SK-N-SH treated with all-trans-retinoic acid at 6 μM for 48 hours (cell line): ENCODE measurements around the gene DOLPP1.

Experiments used
- ATAC-seq: fragments of 200-7000 bp; cut with Tn5 transposase; 3 replicates; pipeline ENCODE4 v1.9.1; 2020; ENCODE audit warnings: mild to moderate bottlenecking, moderate library complexity
- ARNTL ChIP-seq: fragments of 450-650 bp; formaldehyde crosslinking; IDR thresholded peaks from 2 replicates; pipeline ENCODE4 v1.5.0; 2020; ENCODE audit warnings: low read depth, mild to moderate bottlenecking, moderate library complexity, borderline replicate concordance
- BACH2 ChIP-seq: fragments of 250-450 bp; sonication (Bioruptor Pico); IDR thresholded peaks from 2 replicates; pipeline ENCODE4 v1.9.0; 2021; ENCODE audit warnings: mild to moderate bottlenecking, borderline replicate concordance
- CREB5 ChIP-seq: fragments of 250-450 bp; sonication (Bioruptor Pico); IDR thresholded peaks from 2 replicates; pipeline ENCODE4 v1.5.1; 2020; ENCODE audit warnings: low read depth, mild to moderate bottlenecking, moderate library complexity
- CSDC2 ChIP-seq: fragments of 250-450 bp; sonication (Bioruptor Pico); IDR thresholded peaks from 2 replicates; pipeline ENCODE4 v1.5.0; 2020; ENCODE audit warnings: mild to moderate bottlenecking, moderate library complexity
- CSRNP3 ChIP-seq: fragments of 250-450 bp; sonication (Bioruptor Pico); IDR thresholded peaks from 2 replicates; pipeline ENCODE4 v1.5.1; 2021; ENCODE audit warnings: mild to moderate bottlenecking, moderate library complexity
- ESRRG ChIP-seq: fragments of 250-450 bp; sonication (Bioruptor Pico); IDR thresholded peaks from 2 replicates; pipeline ENCODE4 v1.6.1; 2021; ENCODE audit warnings: mild to moderate bottlenecking
- GLIS3 ChIP-seq: fragments of 250-450 bp; sonication (Bioruptor Pico); IDR thresholded peaks from 2 replicates; pipeline ENCODE4 v1.5.0; 2020; ENCODE audit warnings: mild to moderate bottlenecking, moderate library complexity
- OSR1 ChIP-seq: fragments of 250-450 bp; sonication (Bioruptor Pico); IDR thresholded peaks from 2 replicates; pipeline ENCODE4 v1.8.0; 2022; ENCODE audit warnings: moderate library complexity, mild to moderate bottlenecking, inconsistent platforms
- PATZ1 ChIP-seq: fragments of 250-450 bp; sonication (Bioruptor Pico); IDR thresholded peaks from 2 replicates; pipeline ENCODE4 v1.8.0; 2020; ENCODE audit warnings: mild to moderate bottlenecking, moderate library complexity, borderline replicate concordance
- POU6F1 ChIP-seq: fragments of 250-450 bp; sonication (Bioruptor Pico); IDR thresholded peaks from 2 replicates; pipeline ENCODE4 v1.8.0; 2021; ENCODE audit warnings: low read depth, mild to moderate bottlenecking, moderate library complexity, borderline replicate concordance
- PPARA ChIP-seq: fragments of 250-450 bp; sonication (Bioruptor Pico); IDR thresholded peaks from 2 replicates; pipeline ENCODE4 v1.5.0; 2020; ENCODE audit warnings: mild to moderate bottlenecking, borderline replicate concordance
- RARB ChIP-seq: fragments of 250-450 bp; sonication (Bioruptor Pico); IDR thresholded peaks from 2 replicates; pipeline ENCODE4 v1.8.0; 2021; ENCODE audit warnings: mild to moderate bottlenecking, moderate library complexity
- SNAI2 ChIP-seq: fragments of 250-450 bp; sonication (Bioruptor Pico); IDR thresholded peaks from 2 replicates; pipeline ENCODE4 v1.5.0; 2020; ENCODE audit warnings: mild to moderate bottlenecking, moderate library complexity
- TCF4 ChIP-seq: fragments of 250-450 bp; sonication (Bioruptor Pico); IDR thresholded peaks from 2 replicates; pipeline ENCODE4 v1.8.0; 2021; ENCODE audit warnings: mild to moderate bottlenecking, moderate library complexity, borderline replicate concordance
- TOX ChIP-seq: fragments of 250-450 bp; sonication (Bioruptor Pico); IDR thresholded peaks from 2 replicates; pipeline ENCODE4 v1.8.0; 2021; ENCODE audit warnings: mild to moderate bottlenecking, moderate library complexity, borderline replicate concordance
- TSHZ2 ChIP-seq: fragments of 250-450 bp; sonication (Bioruptor Pico); IDR thresholded peaks from 2 replicates; pipeline ENCODE4 v1.5.0; 2020; ENCODE audit warnings: mild to moderate bottlenecking, moderate library complexity
- ZC3H10 ChIP-seq: fragments of 250-450 bp; sonication (Bioruptor Pico); IDR thresholded peaks from 2 replicates; pipeline ENCODE4 v1.5.1; 2021; ENCODE audit warnings: mild to moderate bottlenecking, moderate library complexity
- ZFP3 ChIP-seq: fragments of 250-450 bp; sonication (Bioruptor Pico); IDR thresholded peaks from 2 replicates; pipeline ENCODE4 v1.5.0; 2020; ENCODE audit warnings: mild to moderate bottlenecking, moderate library complexity
- ZFP30 ChIP-seq: fragments of 450-650 bp; formaldehyde crosslinking; IDR thresholded peaks from 2 replicates; pipeline ENCODE4 v1.5.0; 2022; ENCODE audit warnings: mild to moderate bottlenecking, moderate library complexity
- ZNF565 ChIP-seq: fragments of 450-650 bp; formaldehyde crosslinking; conservative IDR thresholded peaks from 2 replicates; pipeline ENCODE4 v1.5.0; 2020; ENCODE audit warnings: low read depth, mild to moderate bottlenecking, moderate library complexity
- ZNF70 ChIP-seq: fragments of 450-650 bp; formaldehyde crosslinking; IDR thresholded peaks from 2 replicates; pipeline ENCODE4 v1.5.0; 2020; ENCODE audit warnings: mild to moderate bottlenecking, moderate library complexity
- ZNF8 ChIP-seq: fragments of 450-650 bp; formaldehyde crosslinking; IDR thresholded peaks from 2 replicates; pipeline ENCODE4 v1.5.0; 2020; ENCODE audit warnings: mild to moderate bottlenecking, moderate library complexity

DOLPP1 gene

GRCh38 chr9:129094387-129095169 is 13.7 kb downstream of the DOLPP1 start:
- no peak for ATAC-seq
- TF ChIP-seq PPARA (CRISPR knock-in tag) (no peak), ZNF8 (CRISPR knock-in tag) (no peak), TCF4 (CRISPR knock-in tag) (no peak), OSR1 (CRISPR knock-in tag) (no peak), CREB5 (no peak), ZNF565 (CRISPR knock-in tag) (no peak), ZC3H10 (no peak), PATZ1 (CRISPR knock-in tag) (no peak), ZFP3 (no peak), POU6F1 (CRISPR knock-in tag) (no peak), ZFP30 (CRISPR knock-in tag) (no peak), CSDC2 (CRISPR knock-in tag) (no peak), ZNF70 (CRISPR knock-in tag) (no peak), BACH2 (no peak), ESRRG (CRISPR knock-in tag) (no peak), SNAI2 (no peak), TOX (no peak), GLIS3 (CRISPR knock-in tag) (no peak)

GRCh38 chr9:129095170-129095667 is 14.3 kb downstream of the DOLPP1 start:
- TF ChIP-seq ESRRG (CRISPR knock-in tag) (no peak), CSDC2 (CRISPR knock-in tag) (no peak), ZFP3 (no peak), PPARA (CRISPR knock-in tag) (no peak), OSR1 (CRISPR knock-in tag) (no peak), BACH2 (no peak), ZNF565 (CRISPR knock-in tag) (no peak), ZNF8 (CRISPR knock-in tag) (no peak), RARB (CRISPR knock-in tag) (no peak), TCF4 (CRISPR knock-in tag) (no peak), TSHZ2 (CRISPR knock-in tag) (no peak), ZFP30 (CRISPR knock-in tag) (no peak), GLIS3 (CRISPR knock-in tag) (no peak), ZC3H10 (no peak), CREB5 (no peak), CSRNP3 (CRISPR knock-in tag) (no peak), ARNTL (CRISPR knock-in tag) (no peak), POU6F1 (CRISPR knock-in tag) (no peak)
- TF ChIP-seq, all 23 proteins: peak for 0
- ATAC-seq, result no peak
